GM19452 (cell line): ENCODE data around the gene DRAXIN.
A peak's percentile ranks its signal among the peaks of the same experiment; 100 is the strongest.
"Not testable (repeated sequence)": the region's sequence is repeated elsewhere in the genome, so short reads cannot be mapped to it uniquely, and the experiment has no call there.

Experiments used
- ATAC-seq: cut with Tn5 transposase; IDR thresholded peaks from one replicate; pipeline ENCODE4 v1.9.1; 2021; ENCODE audit not compliant: unreplicated experiment

DRAXIN gene, protein sequence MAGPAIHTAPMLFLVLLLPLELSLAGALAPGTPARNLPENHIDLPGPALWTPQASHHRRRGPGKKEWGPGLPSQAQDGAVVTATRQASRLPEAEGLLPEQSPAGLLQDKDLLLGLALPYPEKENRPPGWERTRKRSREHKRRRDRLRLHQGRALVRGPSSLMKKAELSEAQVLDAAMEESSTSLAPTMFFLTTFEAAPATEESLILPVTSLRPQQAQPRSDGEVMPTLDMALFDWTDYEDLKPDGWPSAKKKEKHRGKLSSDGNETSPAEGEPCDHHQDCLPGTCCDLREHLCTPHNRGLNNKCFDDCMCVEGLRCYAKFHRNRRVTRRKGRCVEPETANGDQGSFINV

DNA sequence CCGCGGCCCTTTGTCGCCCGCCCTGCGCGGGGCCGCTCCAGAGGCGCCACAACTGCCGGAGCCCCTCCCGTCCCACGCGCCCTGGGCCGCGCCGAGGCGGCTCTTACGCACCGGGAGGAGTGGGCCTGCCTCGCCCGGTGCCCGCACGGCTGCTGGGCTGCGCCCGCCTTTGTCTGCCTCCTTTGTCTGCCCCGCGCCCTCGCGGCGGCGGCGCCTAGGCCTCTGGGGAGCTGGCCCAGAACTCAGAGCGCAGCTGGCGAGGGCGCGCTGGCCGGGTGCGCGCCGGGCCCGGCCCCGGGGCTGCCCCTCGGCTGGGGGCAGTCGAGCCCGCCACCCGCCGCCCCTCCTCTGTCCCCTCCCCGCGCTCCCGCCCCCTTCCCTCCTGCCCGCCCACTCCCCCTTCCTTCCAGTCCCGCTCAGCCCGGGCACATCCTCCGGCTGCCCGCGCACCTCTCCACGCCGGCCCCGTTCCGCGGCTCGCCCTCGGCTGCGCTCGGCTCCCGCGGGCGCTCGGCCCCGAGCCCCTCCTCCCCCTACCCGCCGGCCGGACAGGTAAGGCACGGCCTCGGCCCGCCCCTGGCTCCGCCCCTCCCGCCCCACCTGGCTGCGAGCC, at the start of gene DRAXIN:
Gene DRAXIN, plus strand, starts transcription at position 409 of the 613 bp plus-strand sequence. CDS start 14,549 bp downstream, outside the sequence.
- no peak for ATAC-seq

DNA sequence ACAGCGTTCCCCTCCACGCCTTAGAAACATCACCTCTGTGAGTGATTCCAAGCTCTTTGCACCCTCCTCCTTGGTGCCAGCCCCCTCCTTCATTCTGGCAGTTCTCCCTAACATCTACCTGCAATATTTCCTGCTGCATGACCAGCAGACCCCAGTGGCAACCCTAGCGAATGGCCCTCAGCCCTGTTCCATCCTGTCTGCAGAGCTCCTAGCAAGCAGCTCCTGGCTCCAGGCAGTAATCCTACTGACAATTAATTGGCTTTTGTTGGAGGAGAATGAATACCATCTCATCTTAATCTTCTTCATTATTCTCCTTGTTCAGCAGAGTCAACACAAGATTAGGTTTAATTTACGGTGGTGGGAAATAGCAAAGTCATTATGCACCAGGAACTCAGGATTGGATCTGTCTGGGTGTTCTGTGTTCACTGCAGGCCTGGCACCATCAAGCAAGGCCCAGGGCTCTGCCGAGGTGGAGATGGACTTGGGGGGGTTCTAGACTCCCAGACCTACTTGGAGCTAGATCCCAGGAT, 49.7 kb upstream of the DRAXIN start:
- no peak for ATAC-seq

- ATAC-seq = not testable (repeated sequence)
These were observed 49.0 kb upstream of the DRAXIN start for GRCh38 chr1:11642418-11643017.

- ATAC-seq = no peak
These were observed 47.7 kb upstream of the DRAXIN start for GRCh38 chr1:11643782-11644181.

DNA sequence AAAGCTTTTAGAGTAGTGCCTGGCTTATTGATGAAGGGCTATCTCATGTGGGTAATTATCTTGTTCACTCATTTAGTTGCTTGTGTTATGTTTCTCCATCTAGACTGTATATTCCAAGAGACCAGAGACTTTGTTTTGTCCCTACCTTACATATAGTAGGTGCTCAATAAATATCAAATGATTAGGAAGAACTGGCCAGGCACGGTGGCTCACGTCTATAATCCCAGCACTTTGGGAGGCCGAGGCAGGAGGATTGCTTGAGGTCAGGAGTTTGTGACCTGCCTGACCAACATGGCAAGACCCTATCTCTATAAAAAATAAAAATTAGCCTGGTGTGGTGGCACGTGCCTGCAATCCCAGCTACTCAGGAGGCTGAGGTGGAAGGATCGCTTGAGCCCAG, 46.2 kb upstream of the DRAXIN start:
- no peak for ATAC-seq

DNA sequence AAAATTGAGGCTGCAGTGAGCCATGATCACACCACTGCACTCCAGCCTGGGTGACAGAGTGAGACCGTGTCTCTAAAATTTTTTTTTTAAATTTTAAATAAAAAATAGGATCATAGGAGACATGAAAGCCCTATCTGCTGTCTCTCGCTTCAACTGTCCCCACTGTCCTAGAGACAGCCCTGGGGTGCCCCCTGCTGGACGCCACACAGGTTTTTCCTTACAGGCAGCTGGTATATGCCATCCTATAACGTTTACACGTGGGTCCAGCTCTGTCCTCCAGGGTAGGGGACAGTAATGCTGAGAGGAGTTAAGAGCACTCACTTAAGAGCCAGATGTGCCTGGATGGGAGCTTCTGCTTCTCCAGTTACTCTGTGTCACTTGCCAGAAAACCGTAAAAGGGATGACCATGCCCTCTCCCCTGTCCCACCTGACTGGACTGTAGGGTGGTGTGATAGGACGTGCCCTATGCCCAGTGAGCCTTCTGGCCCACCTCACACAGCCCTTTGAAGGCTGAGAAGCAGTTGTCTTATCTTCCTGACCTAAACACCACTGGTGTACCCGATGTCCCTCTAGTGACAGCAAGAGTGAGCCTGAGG, 45.7 kb upstream of the DRAXIN start:
- ATAC-seq = no peak

DNA sequence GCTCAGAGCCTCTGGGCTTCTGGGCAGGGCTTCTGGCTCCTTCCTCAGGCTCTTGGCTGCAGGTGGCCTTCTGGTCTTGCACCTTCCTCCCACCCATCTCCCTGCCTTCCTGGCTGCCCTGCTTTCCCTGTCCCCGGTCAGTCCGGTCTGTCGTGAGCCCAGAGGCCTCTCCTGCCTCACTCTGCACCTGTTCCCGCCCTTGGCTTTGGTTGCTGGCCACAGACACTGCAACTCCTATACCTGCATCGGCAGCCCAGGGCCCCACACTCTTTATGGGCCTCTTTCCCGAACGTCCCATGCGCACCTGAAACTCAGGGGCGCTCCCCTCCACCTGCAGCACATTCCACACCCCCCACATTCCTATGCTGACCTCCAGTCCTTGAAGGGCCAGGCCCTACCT, 45.2 kb upstream of the DRAXIN start:
- ATAC-seq = no peak

DNA sequence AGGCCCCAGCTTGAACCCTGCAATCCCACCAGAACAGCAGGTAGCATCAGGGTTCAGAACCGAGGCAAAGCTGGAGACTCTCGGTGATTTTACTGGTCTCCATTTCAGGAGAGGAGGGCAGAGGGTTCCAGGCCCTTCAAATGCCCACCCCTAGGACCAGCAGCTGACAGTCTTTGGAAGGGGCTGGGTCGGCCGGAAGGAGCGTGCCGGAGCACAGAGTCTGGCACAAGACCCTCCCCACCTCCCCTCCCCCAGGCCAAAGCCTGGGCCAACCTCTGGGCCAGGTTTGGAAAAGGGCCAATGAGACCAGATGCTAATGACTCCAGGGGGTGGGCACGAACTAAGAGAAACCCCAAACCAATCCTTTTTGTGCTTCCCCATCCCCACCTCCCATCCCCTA, 44.2 kb upstream of the DRAXIN start:
- no peak for ATAC-seq

GRCh38 chr1:11648039-11648438, 43.5 kb upstream of the DRAXIN start:
- no peak for ATAC-seq

DNA sequence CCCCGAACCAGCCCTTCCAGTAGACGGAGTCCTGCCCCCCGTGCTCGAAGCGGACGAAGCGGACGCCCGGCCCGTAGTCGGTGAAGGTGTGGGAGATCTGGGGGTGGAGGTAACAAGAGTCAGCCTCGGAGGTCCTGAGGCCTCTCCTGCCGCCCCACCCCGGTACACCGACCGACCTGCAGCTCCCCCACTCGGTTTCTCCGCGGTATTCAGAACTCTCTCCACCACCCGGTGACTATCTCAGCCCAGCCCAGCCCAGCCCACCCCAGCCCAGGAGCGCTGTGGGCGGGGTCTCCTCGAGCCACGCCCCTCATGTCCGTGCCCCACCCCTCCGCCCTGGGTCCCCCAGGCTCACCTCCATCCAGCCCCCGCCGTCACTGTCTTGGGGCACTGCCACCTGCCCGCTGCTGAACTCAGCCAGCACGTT, 42.8 kb upstream of the DRAXIN start:
- ATAC-seq = no peak

DNA sequence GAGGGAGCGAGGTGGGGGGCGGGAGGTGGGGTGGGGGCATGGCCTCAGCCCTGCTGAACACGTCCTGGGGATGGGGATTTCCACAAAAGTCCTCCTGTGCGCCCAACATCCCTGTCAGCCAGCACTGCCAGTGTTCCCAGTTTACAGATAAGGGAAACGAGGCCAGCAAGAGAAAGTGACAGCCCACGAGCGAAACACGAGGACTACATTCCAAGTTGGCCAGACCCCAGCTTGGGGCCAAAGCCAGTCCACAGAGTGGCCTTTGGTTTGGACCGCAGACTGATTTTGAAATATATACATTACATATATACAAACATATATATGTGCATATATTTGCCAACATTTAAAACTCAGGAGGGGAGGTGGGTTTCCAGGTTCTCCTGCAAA, 42.3 kb upstream of the DRAXIN start:
- no peak for ATAC-seq

DNA sequence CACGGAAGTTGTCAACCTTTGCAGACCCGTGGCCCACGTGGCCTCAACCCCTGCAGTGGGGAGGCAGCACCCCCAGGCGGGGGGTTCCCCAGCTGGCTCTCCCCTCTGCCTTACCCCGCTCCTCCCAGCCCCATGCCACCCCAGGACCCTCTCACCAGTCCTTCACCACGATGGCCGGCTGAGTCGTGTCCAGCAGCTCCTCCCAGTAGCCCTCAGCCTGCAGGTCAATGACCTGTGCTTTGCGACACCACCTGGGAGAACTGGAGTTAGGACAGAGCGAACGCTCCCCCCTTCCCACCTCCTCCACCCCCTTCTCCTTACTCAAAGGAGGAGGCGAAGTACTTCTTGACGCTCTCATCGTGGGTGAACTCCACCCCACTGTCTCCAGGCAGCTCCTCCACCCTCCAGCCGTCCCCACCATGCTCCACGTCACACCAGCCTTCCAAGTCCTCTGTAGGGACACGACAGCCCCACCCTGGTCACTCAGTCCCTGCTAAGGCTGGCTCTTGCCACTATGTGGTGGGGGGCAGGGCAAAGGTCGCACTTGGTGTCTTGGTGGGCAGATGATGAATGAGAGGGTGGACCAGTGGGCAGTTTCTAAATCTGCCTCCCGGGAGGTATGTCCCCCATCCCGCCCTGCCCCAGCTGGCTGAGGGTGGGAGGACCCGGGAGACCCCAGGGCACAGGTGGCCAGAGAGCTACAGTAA, 41.7 kb upstream of the DRAXIN start:
- no peak for ATAC-seq

DNA sequence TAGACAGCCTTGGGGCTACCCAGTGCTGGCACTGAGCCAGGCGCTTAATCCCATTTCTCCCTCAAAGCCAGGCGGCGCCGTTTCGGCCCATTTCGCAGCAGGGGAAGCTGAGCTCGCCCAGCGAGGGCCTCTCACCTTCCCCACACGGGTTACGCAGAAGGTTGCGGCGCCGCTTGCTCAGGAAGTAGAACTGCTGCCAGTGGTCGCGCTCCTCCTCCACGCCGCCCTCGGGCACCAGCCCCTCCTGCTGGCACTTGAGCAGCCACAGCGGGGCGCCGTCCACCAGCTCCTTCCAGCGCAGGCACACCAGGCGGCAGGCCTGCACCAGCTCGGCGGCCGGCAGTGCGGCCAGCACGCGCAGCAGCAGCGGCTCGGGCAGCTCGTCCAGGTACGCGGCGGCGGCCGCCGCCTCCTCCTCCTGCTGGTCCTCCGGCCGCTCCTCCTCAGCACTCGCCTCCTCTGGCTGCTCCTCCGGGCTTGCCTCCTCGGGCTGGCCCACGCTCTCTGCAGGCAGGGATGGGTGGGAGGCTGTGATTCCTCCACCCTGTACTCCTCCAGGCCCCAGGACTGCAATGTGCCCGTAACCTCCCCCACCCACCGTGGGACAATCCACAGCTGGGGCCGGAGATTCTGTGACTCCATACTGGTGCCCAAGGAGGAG, 41.0 kb upstream of the DRAXIN start:
- no peak for ATAC-seq

- ATAC-seq = no peak
These were observed 40.5 kb upstream of the DRAXIN start for GRCh38 chr1:11651017-11651416.

GRCh38 chr1:11652203-11652780, 39.2 kb upstream of the DRAXIN start:
- ATAC-seq = no peak

GRCh38 chr1:11653101-11653860, 38.2 kb upstream of the DRAXIN start:
- ATAC-seq = no peak

DNA sequence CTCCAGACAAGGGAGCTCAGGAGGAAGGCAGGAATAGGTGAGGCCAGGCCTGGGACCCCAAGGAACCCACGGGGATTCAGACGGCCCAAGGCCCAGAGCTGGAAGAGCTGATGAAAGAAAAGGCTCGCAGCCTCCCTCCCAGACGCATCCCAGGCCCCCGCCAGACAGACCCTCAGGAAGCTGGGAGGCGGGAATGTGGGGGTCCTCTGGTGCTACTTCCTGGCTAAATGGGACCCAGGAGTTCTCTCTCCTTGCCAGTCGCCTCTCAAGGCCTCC, 37.7 kb upstream of the DRAXIN start:
- ATAC-seq = no peak

DNA sequence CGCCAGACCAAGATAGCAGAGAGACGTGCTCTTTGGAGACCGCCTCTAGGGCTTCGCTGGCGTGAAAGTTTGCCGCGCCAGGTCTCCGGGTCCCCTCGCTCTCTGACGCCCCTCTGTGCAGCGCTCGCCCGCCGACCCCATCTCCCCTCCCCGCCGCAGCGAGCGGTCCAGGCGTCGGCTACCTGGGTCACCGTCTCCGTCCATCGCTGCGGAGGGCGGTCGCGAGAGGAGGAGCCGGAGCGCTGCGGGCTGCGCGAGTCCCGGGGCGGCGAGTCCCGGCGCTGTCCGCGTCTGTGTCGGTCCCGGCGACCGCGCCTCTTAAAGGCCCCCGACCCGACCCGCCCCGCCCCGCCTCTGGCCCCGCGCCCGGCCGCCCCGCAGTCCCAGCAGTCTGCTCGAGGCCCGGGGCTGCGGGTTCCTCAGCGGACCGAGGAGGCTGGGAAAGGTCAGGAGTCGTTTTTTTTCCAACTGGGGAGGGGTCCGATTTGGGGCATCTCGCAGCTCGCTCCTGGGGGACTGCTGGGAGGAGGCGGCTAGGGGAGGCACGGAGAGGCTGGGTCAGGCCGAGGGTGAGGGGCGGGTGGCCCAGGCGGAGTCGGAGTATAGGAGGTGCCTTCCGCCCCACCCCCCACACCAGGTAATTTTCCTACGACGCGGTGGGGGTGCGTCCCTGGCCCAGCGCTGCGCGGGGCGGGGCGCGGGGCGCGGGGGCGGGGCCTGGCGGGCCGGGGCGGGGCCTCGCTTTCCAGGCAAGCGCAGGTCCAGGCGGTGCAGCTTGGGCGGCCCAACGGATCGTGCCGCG, 37.2 kb upstream of the DRAXIN start, which contains the start of the genes FBXO2 and FBXO44:
Gene FBXO2, minus strand, starts transcription at position 293 of the 802 bp plus-strand sequence. Its CDS starts 89 bp downstream, at position 204.
Gene FBXO44, plus strand, starts transcription at position 741 of the 802 bp plus-strand sequence. CDS start 959 bp downstream, outside the sequence.
- peak; percentile 69 for ATAC-seq
